Activated CD4-positive, alpha-beta T cell treated with anti-CD3 and anti-CD28 coated beads, Interleukin-2, Interleukin-6, amounts not matched to agents 100 ng/mL and 50 ng/mL, durations not matched to agents 16 hours and 8 hours (primary cell): ENCODE results near the gene CCDC169.

Experiments
- DNase-seq: peaks from one replicate; pipeline ENCODE4 v3.0.0-alpha.2; 2020

Gene CCDC169

GRCh38 chr13:36242761-36243160 lies 54.9 kb downstream of the CCDC169 start:
- no peak for DNase-seq

GRCh38 chr13:36231236-36231635 lies 66.4 kb downstream of the CCDC169 start:
- no peak for DNase-seq

GRCh38 chr13:36224730-36225129 lies 72.9 kb downstream of the CCDC169 start:
- DNase-seq: no peak

- no peak for DNase-seq
Observed at GRCh38 chr13:36219883-36220282, 77.7 kb downstream of the CCDC169 start.

- no peak for DNase-seq
Observed at GRCh38 chr13:36217456-36217855, 80.2 kb downstream of the CCDC169 start.

- no peak for DNase-seq
Observed at GRCh38 chr13:36214163-36214921, 83.3 kb downstream of the CCDC169 start, which contains the start of gene SOHLH2. Gene SOHLH2, minus strand, starts transcription at chr13:36214556. Its CDS starts 30 bp downstream, at chr13:36214526.

- no peak for DNase-seq
Observed at GRCh38 chr13:36212789-36213188, 84.8 kb downstream of the CCDC169 start.

- no peak for DNase-seq
Observed at GRCh38 chr13:36211567-36211966, 86.0 kb downstream of the CCDC169 start.

GRCh38 chr13:36210738-36211137 lies 86.9 kb downstream of the CCDC169 start:
- DNase-seq: no peak

GRCh38 chr13:36207672-36208071 lies 89.9 kb downstream of the CCDC169 start:
- no peak for DNase-seq

GRCh38 chr13:36193151-36193855 lies 104.3 kb downstream of the CCDC169 start:
- DNase-seq: no peak

GRCh38 chr13:36192166-36192565 lies 105.4 kb downstream of the CCDC169 start:
- DNase-seq: no peak

GRCh38 chr13:36190771-36191170 lies 106.8 kb downstream of the CCDC169 start:
- no peak for DNase-seq

- DNase-seq: no peak
Observed at GRCh38 chr13:36188441-36188840, 109.2 kb downstream of the CCDC169 start.

GRCh38 chr13:36183901-36184300 lies 113.7 kb downstream of the CCDC169 start:
- DNase-seq: no peak
